Uterus (tissue), 2 donors: ENCODE results near the gene URM1.

Experiments used
- POLR2A ChIP-seq, 2 donors: fragments of 450-650 bp; IDR thresholded peaks; one replicate each; pipeline ENCODE4 v1.6.1; 2016; ENCODE audit warnings: antibody characterized with exemption in 2 of 2, mild to moderate bottlenecking in 1 of 2, moderate library complexity in 1 of 2
- TF ChIP-seq, protein P1 (sequence below), 4 experiments: fragments of 200-600 bp in 2 of 4; fragments of 450-650 bp in 2 of 4; sonication (generic) in 2 of 4; IDR thresholded peaks; one replicate each; pipeline ENCODE4 v1.5.1; 2016 to 2019; ENCODE audit warnings: antibody characterized with exemption in 4 of 4, mild to moderate bottlenecking in 2 of 4, moderate library complexity in 1 of 4

GRCh38 chr9:128374221-128374675 lies 3.1 kb downstream of the URM1 start:
- no peak for TF ChIP-seq POLR2A (IDR thresholded peaks at IDR 0.05)
- TF ChIP-seq, protein P1, sequence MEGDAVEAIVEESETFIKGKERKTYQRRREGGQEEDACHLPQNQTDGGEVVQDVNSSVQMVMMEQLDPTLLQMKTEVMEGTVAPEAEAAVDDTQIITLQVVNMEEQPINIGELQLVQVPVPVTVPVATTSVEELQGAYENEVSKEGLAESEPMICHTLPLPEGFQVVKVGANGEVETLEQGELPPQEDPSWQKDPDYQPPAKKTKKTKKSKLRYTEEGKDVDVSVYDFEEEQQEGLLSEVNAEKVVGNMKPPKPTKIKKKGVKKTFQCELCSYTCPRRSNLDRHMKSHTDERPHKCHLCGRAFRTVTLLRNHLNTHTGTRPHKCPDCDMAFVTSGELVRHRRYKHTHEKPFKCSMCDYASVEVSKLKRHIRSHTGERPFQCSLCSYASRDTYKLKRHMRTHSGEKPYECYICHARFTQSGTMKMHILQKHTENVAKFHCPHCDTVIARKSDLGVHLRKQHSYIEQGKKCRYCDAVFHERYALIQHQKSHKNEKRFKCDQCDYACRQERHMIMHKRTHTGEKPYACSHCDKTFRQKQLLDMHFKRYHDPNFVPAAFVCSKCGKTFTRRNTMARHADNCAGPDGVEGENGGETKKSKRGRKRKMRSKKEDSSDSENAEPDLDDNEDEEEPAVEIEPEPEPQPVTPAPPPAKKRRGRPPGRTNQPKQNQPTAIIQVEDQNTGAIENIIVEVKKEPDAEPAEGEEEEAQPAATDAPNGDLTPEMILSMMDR (IDR thresholded peaks at IDR 0.05) = no peak
